SK-N-SH treated with all-trans-retinoic acid at 6 μM for 48 hours (cell line): ENCODE data around the gene C13orf42.
"Not testable (repeated sequence)": the region's sequence is repeated elsewhere in the genome, so short reads cannot be mapped to it uniquely, and the experiment has no call there.

Experiments used
- TCF4 ChIP-seq: fragments of 250-450 bp; sonication (Bioruptor Pico); IDR thresholded peaks from 2 replicates; pipeline ENCODE4 v1.8.0; 2021; ENCODE audit warnings: mild to moderate bottlenecking, moderate library complexity, borderline replicate concordance
- ZFP30 ChIP-seq: fragments of 450-650 bp; formaldehyde crosslinking; IDR thresholded peaks from 2 replicates; pipeline ENCODE4 v1.5.0; 2022; ENCODE audit warnings: mild to moderate bottlenecking, moderate library complexity
- ZNF8 ChIP-seq: fragments of 450-650 bp; formaldehyde crosslinking; IDR thresholded peaks from 2 replicates; pipeline ENCODE4 v1.5.0; 2020; ENCODE audit warnings: mild to moderate bottlenecking, moderate library complexity
- TF ChIP-seq, protein P1 (sequence below): fragments of 250-450 bp; sonication (Bioruptor Pico); IDR thresholded peaks from 2 replicates; pipeline ENCODE4 v1.8.0; 2020; ENCODE audit warnings: mild to moderate bottlenecking, moderate library complexity, borderline replicate concordance
- TF ChIP-seq, protein P2 (sequence below): fragments of 250-450 bp; sonication (Bioruptor Pico); IDR thresholded peaks from 2 replicates; pipeline ENCODE4 v1.8.0; 2021; ENCODE audit warnings: low read depth, mild to moderate bottlenecking, moderate library complexity, borderline replicate concordance

DNA sequence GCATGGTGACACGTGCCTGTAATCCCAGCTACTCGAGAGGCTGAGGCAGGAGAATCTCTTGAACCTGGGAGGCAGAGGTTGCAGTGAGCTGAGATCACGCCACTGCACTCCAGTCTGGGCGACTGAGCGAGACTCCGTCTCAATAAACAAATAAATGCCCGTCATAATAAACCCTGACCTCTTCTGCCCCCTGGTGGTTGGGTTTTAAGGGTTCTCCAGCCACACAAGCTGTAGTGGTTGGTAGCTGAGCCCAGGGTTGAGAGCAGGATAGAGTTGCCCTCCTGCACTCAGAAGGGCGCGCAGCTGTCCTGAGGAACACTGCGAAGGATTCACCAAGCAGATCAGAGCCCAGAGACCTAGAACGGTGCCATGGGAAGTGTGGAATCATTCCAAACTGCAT lies 9.8 kb upstream of the C13orf42 start:
- TF ChIP-seq, protein P1, sequence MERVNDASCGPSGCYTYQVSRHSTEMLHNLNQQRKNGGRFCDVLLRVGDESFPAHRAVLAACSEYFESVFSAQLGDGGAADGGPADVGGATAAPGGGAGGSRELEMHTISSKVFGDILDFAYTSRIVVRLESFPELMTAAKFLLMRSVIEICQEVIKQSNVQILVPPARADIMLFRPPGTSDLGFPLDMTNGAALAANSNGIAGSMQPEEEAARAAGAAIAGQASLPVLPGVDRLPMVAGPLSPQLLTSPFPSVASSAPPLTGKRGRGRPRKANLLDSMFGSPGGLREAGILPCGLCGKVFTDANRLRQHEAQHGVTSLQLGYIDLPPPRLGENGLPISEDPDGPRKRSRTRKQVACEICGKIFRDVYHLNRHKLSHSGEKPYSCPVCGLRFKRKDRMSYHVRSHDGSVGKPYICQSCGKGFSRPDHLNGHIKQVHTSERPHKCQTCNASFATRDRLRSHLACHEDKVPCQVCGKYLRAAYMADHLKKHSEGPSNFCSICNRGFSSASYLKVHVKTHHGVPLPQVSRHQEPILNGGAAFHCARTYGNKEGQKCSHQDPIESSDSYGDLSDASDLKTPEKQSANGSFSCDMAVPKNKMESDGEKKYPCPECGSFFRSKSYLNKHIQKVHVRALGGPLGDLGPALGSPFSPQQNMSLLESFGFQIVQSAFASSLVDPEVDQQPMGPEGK (CRISPR knock-in tag) = not testable (repeated sequence)
- TF ChIP-seq, protein P2, sequence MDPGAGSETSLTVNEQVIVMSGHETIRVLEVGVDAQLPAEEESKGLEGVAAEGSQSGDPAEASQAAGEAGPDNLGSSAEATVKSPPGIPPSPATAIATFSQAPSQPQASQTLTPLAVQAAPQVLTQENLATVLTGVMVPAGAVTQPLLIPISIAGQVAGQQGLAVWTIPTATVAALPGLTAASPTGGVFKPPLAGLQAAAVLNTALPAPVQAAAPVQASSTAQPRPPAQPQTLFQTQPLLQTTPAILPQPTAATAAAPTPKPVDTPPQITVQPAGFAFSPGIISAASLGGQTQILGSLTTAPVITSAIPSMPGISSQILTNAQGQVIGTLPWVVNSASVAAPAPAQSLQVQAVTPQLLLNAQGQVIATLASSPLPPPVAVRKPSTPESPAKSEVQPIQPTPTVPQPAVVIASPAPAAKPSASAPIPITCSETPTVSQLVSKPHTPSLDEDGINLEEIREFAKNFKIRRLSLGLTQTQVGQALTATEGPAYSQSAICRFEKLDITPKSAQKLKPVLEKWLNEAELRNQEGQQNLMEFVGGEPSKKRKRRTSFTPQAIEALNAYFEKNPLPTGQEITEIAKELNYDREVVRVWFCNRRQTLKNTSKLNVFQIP (CRISPR knock-in tag) = not testable (repeated sequence)
- not testable (repeated sequence) for TF ChIP-seq ZFP30, ZNF8, TCF4 (CRISPR knock-in tag)
